HUES48 (cell line): Measurements from ENCODE around the gene BAIAP3.

Source experiments
- H3K27ac ChIP-seq: one replicate; pipeline ENCODE4 v1.7.0; 2013; ENCODE audit warnings: low read depth, low read length, inconsistent platforms
- H3K27me3 ChIP-seq: 2 replicates; pipeline ENCODE4 v1.6.1; 2013; ENCODE audit warnings: mild to moderate bottlenecking, low read length; ENCODE audit not compliant: control insufficient read depth, insufficient read depth
- H3K36me3 ChIP-seq: 2 replicates; pipeline ENCODE4 v1.6.1; 2013; ENCODE audit warnings: low read length; ENCODE audit not compliant: control insufficient read depth, insufficient read depth
- H3K4me1 ChIP-seq: 2 replicates; pipeline ENCODE4 v1.6.1; 2013; ENCODE audit warnings: mild to moderate bottlenecking, low read length; ENCODE audit not compliant: control insufficient read depth, insufficient read depth
- H3K4me3 ChIP-seq: 2 replicates; pipeline ENCODE4 v1.5.1; 2013; ENCODE audit warnings: mild to moderate bottlenecking, low read depth, low read length
- H3K9ac ChIP-seq: 2 replicates; pipeline ENCODE4 v1.6.1; 2013; ENCODE audit warnings: mild to moderate bottlenecking, low read depth, low read length, moderate library complexity
- H3K9me3 ChIP-seq: 2 replicates; pipeline ENCODE4 v1.6.1; 2013; ENCODE audit warnings: low read length; ENCODE audit not compliant: control insufficient read depth, insufficient read depth

Gene BAIAP3

GRCh38 chr16:1363501-1364041, 30.1 kb downstream of the BAIAP3 start:
- no peaks in the 10 kb centered on the region for H3K4me1 ChIP-seq
- no peak overlapping the region for H3K27ac ChIP-seq
- no peak overlapping the region for H3K9ac ChIP-seq
- H3K9me3 ChIP-seq: no peaks in the 10 kb centered on the region
- H3K36me3 ChIP-seq: peaks cover 73% of the 10 kb centered on the region
- no peaks in the 10 kb centered on the region for H3K27me3 ChIP-seq
- H3K4me3 ChIP-seq: no peak overlapping the region

GRCh38 chr16:1364510-1364909, 31.1 kb downstream of the BAIAP3 start:
- no peaks in the 10 kb centered on the region for H3K27me3 ChIP-seq
- no peaks in the 10 kb centered on the region for H3K4me1 ChIP-seq
- peaks cover 74% of the 10 kb centered on the region for H3K36me3 ChIP-seq
- no peaks in the 10 kb centered on the region for H3K9me3 ChIP-seq
- H3K4me3 ChIP-seq: no peak overlapping the region
- no peak overlapping the region for H3K9ac ChIP-seq
- H3K27ac ChIP-seq: no peak overlapping the region

- Histone ChIP-seq H3K27ac (no peak overlapping the region), H3K36me3 (peaks cover 71% of the 10 kb centered on the region), H3K9me3 (no peaks in the 10 kb centered on the region), H3K27me3 (no peaks in the 10 kb centered on the region), H3K4me1 (no peaks in the 10 kb centered on the region), H3K9ac (no peak overlapping the region), H3K4me3 (no peak overlapping the region)
Measured at GRCh38 chr16:1366060-1366711, 32.7 kb downstream of the BAIAP3 start.

GRCh38 chr16:1366712-1367299, 33.4 kb downstream of the BAIAP3 start:
- H3K36me3 ChIP-seq: peaks cover 68% of the 10 kb centered on the region
- H3K9ac ChIP-seq: no peak overlapping the region
- H3K27me3 ChIP-seq: no peaks in the 10 kb centered on the region
- H3K4me1 ChIP-seq: no peaks in the 10 kb centered on the region
- no peak overlapping the region for H3K27ac ChIP-seq
- H3K4me3 ChIP-seq: no peak overlapping the region
- H3K9me3 ChIP-seq: no peaks in the 10 kb centered on the region

- Histone ChIP-seq H3K4me3 (no peak overlapping the region), H3K36me3 (peaks cover 60% of the 10 kb centered on the region), H3K27me3 (no peaks in the 10 kb centered on the region), H3K9ac (no peak overlapping the region), H3K4me1 (no peaks in the 10 kb centered on the region), H3K9me3 (no peaks in the 10 kb centered on the region), H3K27ac (no peak overlapping the region)
Measured at GRCh38 chr16:1367486-1368174, 34.2 kb downstream of the BAIAP3 start.

- no peaks in the 10 kb centered on the region for H3K27me3 ChIP-seq
- no peaks in the 10 kb centered on the region for H3K9me3 ChIP-seq
- no peak overlapping the region for H3K4me3 ChIP-seq
- peaks cover 29% of the 10 kb centered on the region for H3K36me3 ChIP-seq
- H3K4me1 ChIP-seq: no peaks in the 10 kb centered on the region
- no peak overlapping the region for H3K27ac ChIP-seq
- no peak overlapping the region for H3K9ac ChIP-seq
Measured at GRCh38 chr16:1371054-1371978, 37.9 kb downstream of the BAIAP3 start.

GRCh38 chr16:1372292-1372950, 39.0 kb downstream of the BAIAP3 start:
- Histone ChIP-seq H3K4me1 (no peaks in the 10 kb centered on the region), H3K27ac (no peak overlapping the region), H3K4me3 (no peak overlapping the region), H3K9me3 (no peaks in the 10 kb centered on the region), H3K36me3 (peaks cover 21% of the 10 kb centered on the region), H3K27me3 (no peaks in the 10 kb centered on the region), H3K9ac (no peak overlapping the region)

GRCh38 chr16:1374418-1375297, 41.2 kb downstream of the BAIAP3 start:
- Histone ChIP-seq H3K9me3 (no peaks in the 10 kb centered on the region), H3K27ac (no peak overlapping the region), H3K27me3 (no peaks in the 10 kb centered on the region), H3K4me1 (no peaks in the 10 kb centered on the region), H3K36me3 (peaks cover 13% of the 10 kb centered on the region), H3K9ac (no peak overlapping the region), H3K4me3 (no peak overlapping the region)

- Histone ChIP-seq H3K9me3 (no peaks in the 10 kb centered on the region), H3K4me3 (no peak overlapping the region), H3K9ac (no peak overlapping the region), H3K27ac (no peak overlapping the region), H3K4me1 (0 out of 2 replicates have a peak, but pooled peaks cover 2% of the 10 kb centered on the region), H3K27me3 (no peaks in the 10 kb centered on the region), H3K36me3 (peaks cover 7% of the 10 kb centered on the region; the same call in 1 of the 2 replicates)
Measured at GRCh38 chr16:1375298-1375640, 41.8 kb downstream of the BAIAP3 start.
